HG03571 (cell line): ENCODE measurements around the gene MAN1C1.
"Not testable (repeated sequence)": the region's sequence is repeated elsewhere in the genome, so short reads cannot be mapped to it uniquely, and the experiment has no call there.

Source experiments
- ATAC-seq: cut with Tn5 transposase; IDR thresholded peaks from one replicate; pipeline ENCODE4 v1.9.1; 2021; ENCODE audit not compliant: unreplicated experiment

The MAN1C1 gene

DNA sequence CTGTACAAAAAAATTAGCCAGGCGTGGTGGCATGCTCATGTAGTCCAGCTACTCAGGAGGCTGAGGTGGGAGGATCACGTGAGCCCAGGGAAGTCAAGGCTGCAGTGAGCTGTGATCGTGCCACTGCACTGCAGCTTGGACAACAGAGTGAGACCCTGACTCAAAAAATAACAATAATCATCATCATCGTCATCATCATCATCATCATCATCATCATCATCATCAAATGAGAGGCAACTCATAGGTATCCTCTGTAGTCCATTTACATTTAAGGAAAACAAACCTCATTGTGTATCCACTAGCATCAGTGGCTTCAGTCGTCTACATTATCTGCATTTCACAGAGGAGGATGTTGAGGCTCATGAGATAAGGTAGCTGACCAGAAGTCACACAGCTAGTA, 114.6 kb downstream of the MAN1C1 start:
- no peak for ATAC-seq

DNA sequence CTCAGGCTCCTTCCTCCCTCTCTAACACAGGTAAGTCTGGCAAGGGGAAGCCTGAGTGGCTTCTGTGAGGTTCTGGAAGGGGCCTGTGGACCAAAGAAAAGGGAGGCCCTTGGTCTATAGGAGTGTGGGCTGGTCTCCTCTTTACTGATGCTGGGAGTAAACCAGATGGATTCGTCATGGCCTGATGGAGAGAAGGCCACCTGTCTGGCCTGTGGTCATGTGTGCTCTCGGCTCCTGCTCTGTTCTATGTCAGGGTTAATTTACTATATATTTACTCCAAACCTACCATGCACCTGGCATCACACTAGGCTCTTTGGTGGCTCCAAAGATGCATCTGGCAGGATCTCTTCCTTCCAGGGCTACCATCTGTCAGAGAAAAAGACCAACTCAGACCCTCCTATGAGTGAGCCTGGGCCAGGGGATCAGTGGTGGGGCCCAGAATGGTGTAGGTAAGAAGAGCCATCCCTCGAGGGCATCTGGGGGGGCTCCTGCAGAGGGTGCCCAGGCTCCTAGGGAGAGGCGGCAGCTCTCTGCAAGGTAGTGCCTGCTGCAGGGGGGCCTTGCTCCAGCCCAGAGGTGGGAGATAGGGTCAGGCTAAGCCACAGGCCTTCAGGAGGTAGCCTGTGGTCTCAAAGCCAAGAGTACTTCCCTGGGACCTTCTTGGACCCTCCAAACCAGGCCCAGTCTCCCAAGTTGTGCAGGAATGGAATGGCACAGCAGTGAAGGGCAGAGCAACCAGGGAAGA, 115.2 kb downstream of the MAN1C1 start:
- ATAC-seq = no peak

DNA sequence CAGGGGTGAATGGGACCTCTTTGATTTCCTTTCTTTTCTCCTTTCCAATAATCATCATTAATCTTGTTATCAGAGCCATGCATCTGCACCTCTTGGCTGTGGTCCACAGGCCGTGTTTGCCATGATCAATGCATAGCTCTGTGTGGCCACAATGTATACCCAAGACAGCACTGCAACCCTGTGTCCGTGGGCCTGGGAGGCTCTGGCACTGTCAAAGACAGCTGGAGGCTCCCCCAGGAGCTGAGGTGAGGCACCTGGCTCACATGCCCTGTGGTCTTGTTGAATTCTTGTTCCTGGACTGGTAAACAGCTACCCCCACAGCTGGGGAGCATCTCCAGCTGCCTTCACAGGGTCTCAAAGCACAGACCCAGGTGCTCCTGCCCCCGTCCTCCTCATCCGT, 116.2 kb downstream of the MAN1C1 start:
- no peak for ATAC-seq

DNA sequence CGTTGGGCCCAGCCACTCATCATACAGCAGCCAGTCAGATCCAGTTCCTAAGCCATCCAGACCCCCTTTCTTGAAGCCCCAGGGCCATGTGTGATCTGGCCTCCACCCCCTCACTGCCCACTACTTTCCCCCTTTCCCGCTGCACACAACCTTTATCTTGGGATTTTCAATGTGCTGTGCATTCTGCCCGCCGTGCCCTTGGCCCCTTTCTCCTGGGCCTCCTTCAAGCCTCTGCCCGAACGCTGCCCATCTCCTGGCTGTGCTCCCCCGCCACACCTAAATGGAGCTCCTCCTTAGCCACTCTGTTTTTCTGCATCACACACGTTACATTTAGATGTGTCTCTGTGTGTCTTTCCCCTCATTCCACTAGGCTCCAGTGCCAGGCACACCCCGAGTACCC, 116.7 kb downstream of the MAN1C1 start:
- ATAC-seq = no peak

DNA sequence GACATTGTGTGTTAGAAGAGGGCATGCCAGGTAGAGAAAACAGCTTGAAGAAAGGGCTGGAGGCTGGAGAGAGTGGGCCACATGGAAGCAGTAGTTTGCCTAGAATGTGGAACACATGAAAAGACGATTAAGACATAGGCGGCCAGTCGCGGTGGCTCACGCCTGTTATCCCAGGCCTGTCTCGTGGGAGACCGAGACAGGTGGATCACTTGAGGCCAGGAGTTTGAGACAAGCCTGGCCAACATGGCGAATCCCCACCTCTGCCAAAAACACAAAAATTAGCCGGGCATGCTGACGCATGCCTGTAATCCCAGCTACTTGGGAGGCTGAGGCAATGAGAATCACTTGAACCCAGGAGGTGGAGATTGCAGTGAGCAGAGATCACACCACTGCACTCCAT, 118.4 kb downstream of the MAN1C1 start:
- ATAC-seq = not testable (repeated sequence)

DNA sequence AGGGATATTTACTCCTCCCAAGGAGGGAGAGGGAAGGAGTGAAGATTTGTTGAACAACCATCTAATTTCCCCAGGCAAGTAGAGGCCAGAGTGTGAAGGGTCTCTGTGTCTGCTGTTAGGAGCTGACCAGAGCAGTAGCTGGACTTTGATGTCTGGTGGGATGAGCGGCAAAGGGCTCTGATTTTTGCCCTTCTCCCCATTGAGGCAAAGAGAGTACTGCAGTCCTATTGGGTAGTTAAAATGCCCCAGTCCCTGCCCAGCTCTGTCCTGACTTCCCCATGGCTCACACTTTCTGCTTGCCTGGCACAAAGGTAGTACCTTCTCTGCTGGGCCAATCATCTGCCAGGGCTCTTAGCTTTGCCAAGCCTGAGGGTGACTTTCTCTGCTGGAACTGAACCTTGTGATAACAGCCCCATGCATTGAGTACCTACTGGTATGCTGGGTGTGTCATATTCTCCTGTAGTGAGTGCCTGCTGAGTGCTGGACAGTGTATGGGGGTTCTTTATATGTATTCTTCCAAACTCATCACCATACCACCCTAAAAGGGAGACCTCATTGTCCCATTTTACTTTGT, 119.5 kb downstream of the MAN1C1 start:
- no peak for ATAC-seq

DNA sequence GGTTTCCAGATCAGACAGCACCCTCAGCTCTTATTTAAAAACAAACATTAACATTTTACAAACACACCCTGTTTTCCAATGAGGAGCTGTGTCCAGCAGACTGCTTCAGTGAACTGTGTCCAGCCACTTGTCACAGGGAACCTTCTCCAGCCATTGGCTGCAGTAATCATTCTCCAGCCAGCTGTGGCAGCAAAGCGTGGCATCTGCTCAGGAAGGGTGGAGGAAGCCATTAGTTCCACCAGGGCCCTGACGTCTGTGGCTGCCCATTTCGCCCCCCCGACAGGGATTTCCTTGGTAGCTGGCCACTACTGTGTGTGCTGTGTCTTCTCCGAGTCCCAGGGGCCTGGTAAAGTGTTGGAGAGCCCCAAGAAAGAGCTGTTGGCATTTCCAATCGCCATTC, 120.5 kb downstream of the MAN1C1 start:
- ATAC-seq = no peak

DNA sequence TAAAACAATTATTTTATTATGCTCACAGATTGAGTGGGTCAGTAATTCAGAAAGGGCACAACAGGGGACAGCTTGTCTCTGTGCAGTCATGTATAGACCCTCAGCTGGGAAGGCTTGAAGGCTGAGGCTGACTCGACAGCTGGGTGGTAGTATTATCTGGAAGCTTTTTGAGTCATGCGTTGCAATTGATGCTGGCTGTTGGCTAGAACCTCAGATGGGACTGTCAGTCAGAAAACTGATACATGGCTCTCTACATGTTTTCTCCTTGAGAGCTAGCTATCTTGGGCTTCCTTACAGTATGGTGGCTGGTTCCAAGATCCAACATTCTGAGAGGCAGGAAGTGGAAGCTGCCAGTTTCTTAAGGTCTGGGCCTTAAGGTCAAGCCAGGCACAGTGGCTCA, 121.9 kb downstream of the MAN1C1 start:
- no peak for ATAC-seq

DNA sequence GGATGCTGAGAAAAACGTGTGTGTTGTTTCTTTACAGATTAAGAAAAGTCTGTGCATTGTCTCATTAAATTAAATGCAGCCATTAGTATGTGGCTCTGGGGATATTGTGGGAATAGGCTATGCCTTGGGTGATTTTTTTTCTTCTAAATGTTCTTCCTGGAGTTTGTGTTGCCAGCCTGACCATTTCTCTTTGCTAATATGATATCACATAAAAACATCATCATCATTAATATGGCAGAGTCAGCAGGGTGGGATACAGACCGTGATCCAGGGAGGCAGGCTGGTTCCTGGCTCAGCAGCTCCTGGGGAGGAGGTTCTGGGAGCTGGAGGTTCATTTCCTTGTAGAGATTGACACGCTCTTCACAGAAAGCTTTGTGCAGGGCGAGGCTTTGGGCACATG, 122.8 kb downstream of the MAN1C1 start:
- no peak for ATAC-seq

DNA sequence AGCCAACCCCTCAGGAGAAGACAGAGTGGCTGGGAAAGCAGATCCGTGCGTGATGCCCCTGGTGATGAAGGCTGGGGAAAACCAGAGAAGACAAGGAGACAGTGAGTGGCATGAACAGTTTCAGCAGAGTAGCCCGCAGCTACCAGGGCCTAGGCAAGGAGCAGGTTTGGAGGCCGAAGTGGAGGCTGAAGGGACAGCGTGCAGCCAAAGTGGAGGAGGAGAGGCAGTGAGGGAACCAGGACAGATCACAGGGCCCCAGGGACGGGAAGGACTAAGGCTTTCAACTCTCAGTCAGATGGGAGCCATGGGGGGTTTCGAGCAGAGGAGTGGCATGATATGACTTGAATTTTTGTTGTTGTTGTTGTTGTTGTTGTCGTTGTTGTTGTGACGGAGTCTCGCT, 123.5 kb downstream of the MAN1C1 start:
- ATAC-seq = no peak

DNA sequence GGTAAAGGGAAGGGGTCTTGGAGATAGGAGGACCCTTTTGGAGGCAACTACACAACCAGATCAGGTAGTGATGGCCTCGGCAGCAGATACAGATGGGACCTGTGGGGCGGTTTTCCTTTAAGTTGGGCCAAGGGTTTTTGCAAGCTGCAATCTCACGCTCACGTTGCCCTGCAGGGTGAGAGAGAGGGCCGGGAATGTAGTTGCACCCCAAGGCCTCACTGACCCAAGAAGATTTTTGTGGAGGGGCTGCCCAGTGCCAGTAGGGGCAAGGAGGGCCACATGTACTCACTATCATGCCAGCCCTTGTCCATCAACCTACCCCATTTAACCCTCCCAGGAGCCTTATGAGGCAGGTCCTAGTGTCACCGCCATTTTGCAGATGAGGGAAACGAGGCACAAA, 125.7 kb downstream of the MAN1C1 start:
- no peak for ATAC-seq

DNA sequence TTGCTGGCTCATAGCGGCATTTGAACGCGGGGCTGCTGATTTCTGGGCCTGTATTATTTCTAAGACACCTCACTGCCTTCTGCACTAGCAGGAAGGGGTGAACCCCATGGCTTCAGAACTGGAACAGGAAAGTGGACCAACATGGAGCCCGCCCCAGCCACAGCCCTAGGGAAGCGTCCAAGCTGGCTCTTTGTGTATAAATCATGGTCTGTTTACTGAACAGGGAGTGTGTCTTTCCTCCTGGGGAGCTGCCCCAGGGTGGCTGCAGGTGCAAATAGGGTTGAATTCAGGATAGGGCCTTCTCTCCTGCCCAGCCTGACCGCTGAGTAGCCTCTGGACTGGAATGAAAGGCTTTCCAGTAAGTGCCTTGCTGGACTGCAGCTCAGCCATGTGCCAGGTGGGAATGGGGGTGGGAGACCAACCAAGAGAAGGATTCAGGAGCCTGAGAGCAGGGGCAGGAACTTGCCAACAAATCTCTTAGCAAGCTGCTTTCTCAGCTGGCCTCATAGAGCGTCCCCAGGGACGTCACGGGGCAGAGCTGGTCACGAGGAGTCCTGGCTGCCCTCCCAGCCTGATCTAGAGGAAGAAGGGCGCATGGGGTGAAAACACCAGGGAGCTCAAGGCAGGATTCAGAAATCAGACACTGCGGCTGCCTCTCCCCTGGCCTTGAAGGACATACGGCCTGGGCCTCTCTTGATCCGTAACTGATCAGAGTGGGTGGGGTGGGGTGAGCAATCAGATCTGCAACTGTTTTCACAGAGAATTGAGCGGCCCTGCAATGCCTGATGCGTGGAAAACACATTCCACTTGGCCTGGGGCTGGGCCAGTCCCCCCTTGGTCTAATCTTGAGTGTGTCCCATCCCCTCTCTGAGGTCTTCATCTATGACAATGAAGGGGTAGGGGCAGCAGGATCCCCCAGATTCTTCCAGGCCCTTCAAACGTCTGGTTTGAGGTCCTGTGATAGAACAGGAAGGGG, 126.9 kb downstream of the MAN1C1 start:
- ATAC-seq = no peak

DNA sequence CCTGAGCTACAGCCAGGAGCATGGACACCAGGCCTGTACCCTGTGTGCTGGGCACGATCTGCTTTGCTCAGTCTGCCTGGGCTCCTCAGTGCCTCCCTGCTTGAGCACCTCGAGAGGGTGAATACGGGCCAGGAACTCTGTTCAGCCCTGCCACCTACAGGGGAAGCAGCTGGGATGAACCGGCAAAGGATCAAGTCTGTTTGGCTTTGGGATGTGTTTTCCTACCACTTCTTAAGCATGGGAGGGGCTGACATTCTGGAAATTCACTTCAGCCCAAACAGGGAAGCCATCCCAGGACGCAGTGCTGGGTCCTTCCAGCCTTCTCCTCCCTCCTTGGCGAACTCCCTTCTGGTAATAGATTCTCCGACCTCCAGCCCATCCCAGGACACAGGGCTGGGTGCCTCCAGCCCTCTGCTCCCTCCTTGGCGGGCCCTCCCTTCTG, 127.6 kb downstream of the MAN1C1 start:
- no peak for ATAC-seq

DNA sequence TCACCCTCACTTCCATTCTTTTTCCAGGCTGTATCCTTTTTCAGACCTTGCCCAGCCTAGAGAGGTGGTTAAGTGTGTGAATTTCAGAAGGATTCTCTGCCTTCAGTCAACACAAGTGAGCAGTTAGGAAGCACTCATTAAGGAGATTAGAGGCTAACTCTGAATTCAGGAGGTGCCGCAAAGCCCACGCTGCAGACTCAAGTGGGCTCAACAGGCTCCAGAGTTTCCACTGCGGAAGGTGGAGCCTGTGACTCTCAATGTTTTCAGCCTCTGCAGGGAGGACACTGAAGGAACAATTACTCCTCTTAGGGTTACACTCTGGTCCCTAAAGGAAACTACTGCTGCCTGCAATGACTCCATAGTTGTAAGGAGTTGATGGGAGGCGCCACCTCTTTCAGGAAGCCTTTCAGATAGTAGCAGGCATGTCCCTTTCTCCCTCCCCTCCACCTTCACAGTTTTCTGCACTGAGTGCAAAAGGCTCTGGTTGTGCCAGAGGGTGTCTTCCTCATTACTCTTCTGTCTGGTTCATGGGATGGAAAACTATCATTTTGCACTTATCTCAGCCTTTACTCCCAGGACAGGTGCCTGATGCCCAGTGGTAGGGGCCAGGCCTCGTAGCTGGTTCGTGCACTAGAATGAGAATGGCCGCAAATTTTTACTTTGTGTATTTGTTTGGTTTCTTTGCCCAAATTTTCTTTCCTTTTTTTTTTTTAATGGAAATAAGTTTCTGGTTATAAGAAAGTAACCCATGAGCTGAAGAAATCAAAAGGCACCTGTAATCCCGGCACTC, 128.2 kb downstream of the MAN1C1 start:
- no peak for ATAC-seq

DNA sequence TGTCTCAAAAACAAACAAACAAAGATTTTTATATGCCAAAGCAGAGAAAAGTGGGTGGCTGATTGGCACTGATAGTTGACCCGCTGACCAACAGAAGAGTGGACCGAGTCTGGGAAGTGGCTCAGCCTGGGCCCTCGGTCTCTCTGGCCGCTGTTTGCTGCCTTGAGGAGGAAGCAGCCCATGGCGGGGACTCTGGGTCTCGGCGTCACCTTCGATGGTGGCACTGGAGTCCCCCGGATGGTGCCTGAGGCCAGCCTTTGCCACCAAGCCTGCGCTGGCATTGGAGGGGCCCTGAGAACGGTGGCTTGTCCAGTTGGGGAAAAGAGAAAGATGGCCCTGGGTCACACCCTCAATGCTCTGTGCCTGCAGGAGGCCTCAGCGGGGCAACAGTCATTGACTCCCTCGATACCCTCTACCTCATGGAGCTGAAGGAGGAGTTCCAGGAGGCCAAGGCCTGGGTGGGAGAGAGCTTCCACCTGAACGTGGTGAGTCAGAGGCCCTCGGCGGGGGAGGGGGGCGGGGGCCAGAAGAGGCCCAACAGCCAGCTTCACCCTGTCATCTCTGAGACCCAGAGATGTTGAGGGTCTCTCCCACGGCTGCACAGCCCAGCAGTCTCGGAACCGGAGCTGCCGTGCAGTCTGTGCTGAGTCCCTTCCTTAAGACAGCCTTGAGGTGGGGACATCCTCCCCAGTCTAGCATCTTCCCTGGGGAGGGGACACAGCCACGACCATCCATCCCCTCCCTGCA, 129.9 kb downstream of the MAN1C1 start:
- ATAC-seq = no peak

DNA sequence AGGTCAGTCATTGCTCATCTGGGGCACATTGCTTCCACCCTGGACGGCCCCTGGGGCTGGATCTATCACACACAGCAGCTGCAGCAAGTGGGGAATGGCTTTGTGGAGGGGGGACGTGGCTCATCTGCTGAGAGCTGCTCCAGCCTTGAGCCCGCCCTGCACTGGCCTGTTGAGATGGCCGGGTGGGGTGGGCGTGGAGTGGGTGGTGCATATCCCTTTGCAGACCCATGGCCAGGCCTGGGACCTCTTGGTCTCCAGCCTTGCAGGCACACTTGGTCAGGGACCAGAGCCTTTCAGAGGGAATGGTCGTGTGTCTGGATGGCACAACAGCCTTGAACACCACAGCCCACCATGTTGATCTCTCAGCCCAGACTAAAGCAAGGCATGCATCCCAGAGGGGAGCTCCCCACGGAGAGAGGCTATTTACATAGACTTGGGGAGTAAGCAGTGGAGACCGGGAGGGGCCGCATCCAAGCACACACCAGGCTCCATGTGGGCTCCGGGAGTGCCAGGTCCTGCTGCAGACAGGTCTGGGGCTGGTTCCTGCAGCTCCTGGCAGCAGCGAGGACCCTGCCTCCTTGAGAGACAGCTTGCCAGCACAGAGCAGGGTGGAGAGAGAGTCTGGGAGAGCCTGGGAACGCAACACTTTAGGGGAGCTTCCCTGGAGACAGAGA, 130.6 kb downstream of the MAN1C1 start:
- ATAC-seq = no peak

DNA sequence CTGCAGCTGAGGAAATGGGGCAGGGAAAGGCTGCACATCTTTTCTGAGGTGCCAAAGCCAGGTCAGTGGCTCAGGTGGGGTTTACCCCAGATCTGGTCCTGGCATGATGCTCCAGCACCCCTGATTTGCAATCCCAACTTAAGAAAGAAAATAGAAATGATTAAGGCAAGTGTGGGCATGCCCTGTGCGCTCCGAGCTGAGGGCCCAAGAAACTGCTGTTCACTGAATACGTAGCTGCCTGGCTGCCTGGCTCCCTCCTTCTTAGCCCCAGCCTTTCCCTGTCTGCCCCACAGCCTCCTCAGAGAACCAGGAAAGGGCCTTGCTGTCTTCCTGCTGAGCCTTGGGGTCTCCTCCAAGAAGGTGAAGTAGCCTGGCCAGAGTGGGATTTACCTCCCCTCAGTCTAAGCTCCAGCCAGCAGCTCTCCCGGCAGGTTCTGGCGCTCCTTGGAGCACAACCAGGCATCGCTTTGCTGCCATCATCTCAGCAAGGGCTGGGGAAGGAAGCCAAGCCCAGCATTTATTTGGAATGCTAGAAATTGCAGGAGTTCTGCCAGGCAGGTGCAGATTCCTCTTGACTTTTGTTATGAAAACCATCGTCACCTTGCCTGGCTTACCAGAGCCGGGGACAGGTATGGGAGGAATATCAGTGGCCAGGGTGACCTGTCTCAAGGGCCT, 132.1 kb downstream of the MAN1C1 start:
- ATAC-seq = no peak

DNA sequence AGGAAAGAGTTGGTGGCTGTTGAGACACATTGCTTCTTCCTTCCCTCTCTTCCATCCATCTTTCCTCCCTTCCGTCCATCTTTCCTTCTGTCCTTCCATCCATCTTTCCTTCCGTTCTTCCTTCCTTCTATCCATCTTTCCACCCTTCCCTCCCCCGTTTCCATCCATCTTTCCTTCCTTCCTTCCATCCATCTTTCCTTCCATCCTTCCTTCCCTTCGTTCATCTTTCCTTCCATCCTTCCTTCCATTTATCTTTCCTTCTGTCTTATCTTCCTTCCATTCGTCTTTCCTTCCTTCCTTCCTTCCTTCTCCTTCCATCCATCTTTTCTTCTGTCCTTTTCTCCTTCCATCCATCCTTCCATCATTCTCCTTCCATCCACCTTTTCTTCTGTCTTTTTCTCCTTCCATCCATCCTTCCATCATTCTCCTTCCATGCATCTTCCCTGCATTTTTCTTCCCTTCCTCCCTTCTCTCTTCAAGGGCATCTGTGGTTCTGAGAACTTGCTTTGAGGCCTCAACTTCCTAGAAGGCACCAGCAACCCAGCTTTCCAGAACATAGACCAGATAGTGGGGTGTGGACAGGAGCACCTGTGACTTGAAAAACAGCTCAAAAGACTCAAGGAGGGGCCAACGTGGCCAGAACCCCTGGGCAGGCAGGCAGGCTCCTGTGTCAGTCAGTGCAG, 134.5 kb downstream of the MAN1C1 start:
- no peak for ATAC-seq
